Spleen (tissue), 7 donors: ENCODE data around the gene MAP2.

Source experiments
- CTCF ChIP-seq, 11 experiments: fragments of 200-600 bp in 7 of 11; fragments of 450-650 bp in 4 of 11; sonication (generic) in 4 of 11; IDR thresholded peaks in 8 of 11; conservative IDR thresholded peaks in 3 of 11; 1 replicate in 7 of 11; 2 replicates in 4 of 11; pipeline versions ENCODE4 v1.4.0 to v1.8.0; 2016 to 2021; ENCODE audit warnings: antibody characterized with exemption in 11 of 11, inconsistent platforms in 4 of 11, mild to moderate bottlenecking in 1 of 11
- POLR2A ChIP-seq, 3 donors: fragments of 450-650 bp; IDR thresholded peaks; one replicate each; pipeline ENCODE4 v1.5.1; 2017; ENCODE audit warnings: antibody characterized with exemption in 3 of 3, mild to moderate bottlenecking in 1 of 3
- POLR2AphosphoS5 ChIP-seq, 3 donors: sonication (generic); formaldehyde crosslinking; IDR thresholded peaks; one replicate each; pipeline ENCODE4 v1.5.1; 2017; ENCODE audit warnings: antibody characterized with exemption in 3 of 3
- donor health status: DM: no; HTN: no; CAD: no; lungs with moderate emphysema.
- donor health status: DM: no; HTN: no; CAD: no.
- donor health status: DM: no; HTN: no; CAD: no.

GRCh38 chr2:209511637-209512036 is 87.8 kb downstream of the MAP2 start:
- no peak for TF ChIP-seq CTCF (IDR thresholded peaks at IDR 0.05 in 8 of 11, conservative IDR thresholded peaks at IDR 0.05 in 3 of 11)
- no peak for TF ChIP-seq POLR2AphosphoS5 (IDR thresholded peaks at IDR 0.05)
- TF ChIP-seq POLR2A (IDR thresholded peaks at IDR 0.05) = no peak
